GM18907 (cell line): ENCODE data around the gene NF1.
"Not testable (repeated sequence)": the region's sequence is repeated elsewhere in the genome, so short reads cannot be mapped to it uniquely, and the experiment has no call there.

Source experiments
- ATAC-seq: cut with Tn5 transposase; IDR thresholded peaks from one replicate; pipeline ENCODE4 v1.9.1; 2021; ENCODE audit warnings: mild to moderate bottlenecking, moderate library complexity; ENCODE audit not compliant: unreplicated experiment

NF1 gene

DNA sequence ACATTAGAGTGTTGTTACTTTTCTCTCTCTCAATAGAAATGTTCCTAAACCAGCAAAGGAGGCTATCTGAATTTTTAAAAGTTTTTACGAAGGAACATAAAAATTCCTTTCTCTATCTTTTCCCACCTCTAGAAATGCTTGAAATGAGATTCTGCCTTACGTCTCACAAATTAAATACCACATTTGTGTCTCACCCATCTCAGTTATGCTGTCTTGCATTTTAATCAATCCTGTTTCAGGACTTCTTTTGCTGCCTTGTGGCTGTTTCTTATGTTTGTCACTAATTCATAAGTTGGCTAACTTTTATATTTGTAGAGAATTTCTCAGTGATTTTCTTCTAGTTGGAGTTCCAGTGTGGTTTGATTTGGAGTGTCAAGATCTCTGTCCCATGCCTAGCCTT, 198.8 kb downstream of the NF1 start:
- no peak for ATAC-seq

DNA sequence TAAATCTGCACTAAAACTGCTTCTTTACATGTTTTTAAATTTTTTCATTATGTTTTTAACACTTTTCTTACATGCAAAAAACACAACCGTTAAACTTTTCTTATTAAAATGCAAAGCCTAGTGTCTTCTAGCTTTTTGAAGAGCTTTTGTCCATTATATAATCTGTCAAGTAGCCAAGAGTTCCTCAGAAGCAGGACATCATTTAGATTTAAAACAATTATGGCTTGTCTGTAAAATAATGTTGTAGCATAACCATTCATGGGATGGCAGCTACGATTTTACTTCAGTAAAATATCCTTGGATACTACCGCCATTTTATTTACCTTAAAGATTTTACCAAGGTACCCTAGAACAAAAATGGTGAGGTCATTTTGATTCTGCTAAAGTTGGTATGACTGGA, 199.5 kb downstream of the NF1 start:
- no peak for ATAC-seq

DNA sequence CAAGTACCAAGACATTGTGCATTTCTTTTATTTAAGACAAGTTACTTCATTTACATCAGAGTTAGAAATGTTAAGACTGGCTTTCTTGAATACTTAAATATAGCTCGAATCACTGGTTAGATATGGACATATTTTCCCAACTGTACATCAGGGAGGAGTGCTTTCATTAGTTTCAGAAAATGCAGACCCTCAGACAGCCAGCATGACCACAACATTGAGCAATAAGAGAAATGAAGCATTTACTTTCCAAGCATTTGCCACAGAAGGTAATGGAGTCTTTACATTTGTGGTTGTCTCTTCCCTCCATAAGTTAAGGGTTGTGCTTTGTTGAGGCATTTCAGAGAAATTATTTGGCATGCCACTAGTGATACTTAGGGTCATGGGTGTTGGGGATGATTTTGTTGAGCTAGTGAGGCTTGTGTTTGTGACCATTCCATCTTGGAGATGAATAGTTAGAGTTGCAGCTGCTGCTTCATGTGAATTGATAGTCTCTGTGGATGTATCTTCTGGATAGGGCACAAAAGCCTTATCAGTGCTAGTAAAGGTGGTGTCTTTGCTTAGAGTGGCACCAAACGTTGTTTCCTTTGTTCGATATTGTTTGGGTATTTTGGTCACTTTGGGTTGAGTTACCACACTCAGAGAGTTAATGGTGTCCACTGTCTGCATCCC, 200.2 kb downstream of the NF1 start:
- no peak for ATAC-seq

DNA sequence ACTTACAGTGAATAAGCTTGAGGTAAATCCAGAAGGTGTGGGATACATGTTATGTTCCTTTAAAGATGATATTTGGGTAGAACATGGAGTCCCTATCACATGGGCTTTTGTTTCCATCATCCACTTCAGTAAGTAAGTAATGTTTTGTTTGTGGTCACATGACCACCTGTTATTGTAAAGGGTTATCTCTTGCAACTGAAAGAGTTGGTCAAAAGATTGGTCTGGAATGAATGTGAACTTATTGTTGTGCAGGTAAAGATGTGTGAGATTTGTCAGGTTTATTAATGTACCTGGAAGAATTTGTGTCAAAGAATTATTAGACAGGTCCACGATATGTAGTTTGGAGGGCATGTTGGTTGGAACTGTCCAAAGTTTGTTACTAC, 200.7 kb downstream of the NF1 start:
- ATAC-seq = no peak

DNA sequence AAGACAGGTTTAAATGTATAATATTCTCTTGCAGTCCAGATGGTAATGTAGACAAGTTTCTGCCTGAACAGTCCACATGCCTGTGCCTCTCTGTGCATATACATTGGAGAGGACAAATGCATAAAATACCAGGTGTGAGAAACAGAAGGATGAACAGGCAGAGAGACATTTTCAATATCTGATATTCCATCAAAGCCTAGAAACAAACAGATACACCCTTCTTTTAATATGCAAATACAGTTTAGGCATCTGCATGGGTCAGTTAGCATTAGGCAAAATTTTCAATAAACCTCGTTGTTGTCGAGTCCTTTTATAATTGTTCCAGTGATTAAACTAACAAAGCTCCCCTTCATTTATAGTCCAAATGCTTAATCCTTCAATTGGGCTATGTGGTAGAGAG, 201.4 kb downstream of the NF1 start:
- no peak for ATAC-seq

DNA sequence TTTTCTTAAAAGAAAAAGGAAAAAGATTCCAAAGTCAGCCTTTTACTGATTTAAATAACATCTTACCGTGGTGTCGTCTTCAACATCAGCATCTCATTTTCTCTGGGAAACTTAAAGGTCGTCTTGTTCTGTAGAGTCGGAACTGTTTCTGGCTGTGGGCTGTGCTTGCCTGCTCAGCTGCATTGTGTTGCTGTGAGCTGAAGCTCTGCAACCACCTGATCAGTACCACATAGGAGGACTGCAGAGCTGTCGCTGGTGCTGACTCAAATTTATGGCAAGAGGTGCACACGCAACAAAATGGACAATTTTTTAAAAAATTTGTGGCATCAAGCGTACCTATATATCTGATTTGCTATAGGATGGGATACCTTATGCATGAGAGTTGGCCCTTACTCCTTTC, 202.3 kb downstream of the NF1 start, which contains the start of gene OMG:
Gene OMG (minus strand): TSS at position 150 of the 400 bp plus-strand sequence. CDS start 908 bp downstream, outside the sequence.
- no peak for ATAC-seq

DNA sequence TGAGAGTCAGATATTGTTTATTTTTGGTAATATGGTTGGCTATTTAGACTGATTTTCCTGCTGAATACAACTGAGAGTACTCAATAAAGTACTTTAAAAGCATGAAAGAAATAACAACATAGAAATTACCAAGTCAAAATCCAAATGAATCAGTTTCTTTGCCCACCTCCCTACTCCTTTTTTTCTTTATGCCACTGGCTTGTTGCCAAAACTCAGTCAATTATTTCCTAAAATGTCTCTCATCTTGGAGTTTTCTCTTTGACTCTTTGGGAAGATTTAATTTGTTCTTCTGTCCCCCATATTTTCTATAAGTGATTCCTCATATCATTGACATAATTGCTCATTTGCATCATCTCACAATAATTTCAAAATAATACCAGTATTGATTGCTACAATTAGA, 204.8 kb downstream of the NF1 start:
- ATAC-seq = no peak

DNA sequence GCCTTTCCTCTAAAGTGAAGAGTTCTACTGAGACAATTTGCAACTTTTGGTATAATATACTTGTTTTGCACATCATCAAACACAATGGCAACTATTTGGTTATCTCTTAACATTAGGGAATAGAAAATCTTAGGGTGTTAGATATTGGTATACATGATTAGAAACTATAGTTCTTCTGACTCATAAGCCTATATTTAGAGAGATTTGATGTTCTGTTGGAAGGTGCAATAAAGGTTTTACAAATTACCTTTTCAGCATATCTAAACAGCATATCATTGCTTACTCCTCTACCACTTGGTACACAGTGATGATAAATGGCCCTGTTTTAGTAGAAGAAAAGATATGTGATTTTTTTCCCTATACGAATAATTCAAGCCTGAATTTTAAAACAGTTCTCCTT, 212.9 kb downstream of the NF1 start:
- no peak for ATAC-seq

DNA sequence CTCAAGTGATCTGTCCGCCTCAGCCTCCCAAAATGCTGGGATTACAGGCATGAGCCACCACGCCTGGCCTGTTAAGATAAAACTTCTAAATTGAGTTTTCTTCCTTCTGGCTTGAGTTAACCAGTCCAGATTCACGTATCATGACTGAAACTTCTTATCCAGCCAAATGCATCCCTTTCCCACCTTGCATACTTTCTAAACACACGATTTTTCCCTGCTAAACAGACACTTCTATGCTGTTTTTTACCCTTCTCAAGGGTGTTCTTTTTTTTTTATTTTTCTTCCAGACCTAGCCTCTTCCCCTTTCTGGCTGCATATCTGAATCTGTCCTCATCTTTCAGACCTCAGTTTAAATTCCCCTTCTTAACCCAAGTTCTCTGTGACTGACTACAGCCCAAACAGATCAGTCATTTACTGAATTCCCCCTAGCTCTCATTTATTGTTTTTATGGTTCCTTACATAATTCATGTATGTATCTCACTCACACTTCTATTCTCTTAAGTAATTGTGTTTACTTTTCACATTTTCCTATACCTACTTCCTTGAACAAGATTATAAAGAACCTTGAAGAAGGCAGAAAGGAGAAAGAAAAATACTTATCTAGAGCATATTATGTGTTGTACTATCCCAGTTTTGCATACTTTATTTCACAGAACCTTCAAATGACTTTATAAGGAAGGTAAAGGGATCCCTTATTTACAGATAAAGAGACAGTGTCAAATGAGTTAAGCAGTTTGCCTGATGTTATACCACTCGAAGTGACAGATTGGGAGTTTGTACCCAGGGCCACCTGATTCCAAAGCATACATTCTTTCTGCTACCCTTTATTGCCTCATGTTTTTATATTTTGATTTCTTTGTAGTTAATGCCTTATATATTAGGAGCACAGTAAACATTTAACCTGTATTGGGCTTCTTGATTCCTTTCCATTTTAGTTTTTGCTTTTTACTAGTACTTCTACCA, 213.9 kb downstream of the NF1 start:
- no peak for ATAC-seq

DNA sequence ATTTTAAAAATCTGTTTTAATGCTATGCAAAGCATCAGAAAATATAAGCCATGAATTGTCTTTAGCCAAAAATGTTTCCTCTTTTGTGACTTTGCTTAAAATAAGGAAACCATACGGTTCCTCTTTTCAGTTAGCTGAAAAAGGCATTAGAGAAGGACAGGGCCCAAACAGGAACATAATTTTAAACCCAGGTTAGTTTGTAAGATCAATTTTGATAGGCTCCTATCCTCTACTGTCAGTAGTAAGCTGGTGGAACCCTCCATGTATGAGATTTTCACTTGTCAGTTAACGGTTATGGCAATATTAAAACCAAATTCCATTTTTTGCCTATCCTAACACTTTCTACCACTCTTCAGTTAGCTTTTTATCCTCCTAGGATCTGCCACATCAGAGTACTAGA, 214.8 kb downstream of the NF1 start:
- ATAC-seq = no peak

DNA sequence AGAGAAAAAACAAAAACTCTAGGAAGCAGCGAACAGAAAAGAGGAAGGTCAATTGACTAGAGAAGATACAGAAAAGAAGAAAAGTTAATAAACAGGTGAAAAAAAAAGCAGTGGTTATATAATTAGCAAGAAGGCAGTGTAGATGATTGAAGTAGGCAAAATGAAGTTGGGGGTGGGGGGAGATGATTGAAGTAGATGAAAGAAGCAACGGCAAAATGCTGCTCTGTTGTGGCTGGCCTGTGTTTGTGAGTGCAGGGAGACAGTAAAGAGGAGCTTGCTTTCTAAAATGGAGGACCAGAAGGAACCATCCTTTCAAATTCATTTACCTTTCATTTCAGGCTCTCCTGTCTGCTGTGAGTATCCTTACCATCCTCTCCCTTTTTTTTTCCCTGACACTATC, 215.5 kb downstream of the NF1 start:
- ATAC-seq = no peak

DNA sequence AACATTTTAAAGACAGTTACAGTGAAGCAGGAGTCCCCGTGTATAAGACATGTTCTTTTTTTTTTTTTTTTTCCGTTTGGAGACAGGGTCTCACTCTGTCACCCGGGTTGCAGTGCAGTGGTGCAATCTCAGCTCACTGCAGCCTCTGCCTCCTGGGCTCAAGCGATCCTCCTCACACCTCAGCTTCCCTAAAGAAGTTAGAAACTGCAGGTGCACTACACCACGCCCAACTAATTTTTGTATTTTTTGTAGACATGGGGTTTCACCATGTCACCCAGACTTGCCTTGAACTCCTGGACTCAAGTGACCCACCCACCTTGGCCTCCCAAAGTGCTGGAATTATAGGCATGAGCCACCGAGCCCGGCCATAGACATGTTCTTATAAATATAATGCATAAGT, 216.1 kb downstream of the NF1 start:
- no peak for ATAC-seq

DNA sequence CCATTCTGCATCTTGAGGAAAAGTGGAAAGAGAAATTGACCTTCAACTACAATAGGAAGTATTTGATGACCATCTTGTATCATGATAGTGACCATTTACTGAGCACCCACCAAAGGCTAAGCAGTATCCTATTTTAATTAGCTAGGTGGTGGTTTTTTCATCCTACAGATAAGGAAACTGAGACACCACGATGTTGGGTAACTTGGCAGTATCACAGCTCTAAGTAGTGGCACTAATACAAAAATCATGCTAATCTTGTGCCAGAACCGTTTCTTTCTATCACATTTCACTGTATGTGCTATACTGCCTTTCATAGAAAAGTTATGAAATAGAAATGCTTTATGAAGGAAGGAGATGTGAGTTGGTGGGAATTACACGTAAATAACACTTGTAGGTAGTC, 216.7 kb downstream of the NF1 start:
- no peak for ATAC-seq

DNA sequence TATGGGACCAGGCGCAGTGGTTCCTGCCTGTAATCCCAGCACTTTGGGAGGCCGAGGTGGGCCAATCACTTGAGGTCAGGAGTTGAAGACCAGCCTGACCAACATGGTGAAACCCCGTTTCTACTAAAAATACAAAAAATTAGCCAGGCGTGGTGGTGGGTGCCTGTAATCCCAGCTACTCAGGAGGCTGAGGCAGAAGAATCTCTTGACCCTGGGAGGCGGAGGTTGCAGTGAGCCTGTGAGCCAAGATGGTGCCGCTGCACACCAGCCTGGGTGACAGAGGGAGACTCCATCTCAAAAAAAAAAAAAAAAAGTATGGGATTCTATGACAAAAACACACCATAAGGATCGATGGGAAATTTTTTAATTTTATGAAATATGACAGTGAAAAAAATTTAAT, 217.4 kb downstream of the NF1 start:
- ATAC-seq = not testable (repeated sequence)

DNA sequence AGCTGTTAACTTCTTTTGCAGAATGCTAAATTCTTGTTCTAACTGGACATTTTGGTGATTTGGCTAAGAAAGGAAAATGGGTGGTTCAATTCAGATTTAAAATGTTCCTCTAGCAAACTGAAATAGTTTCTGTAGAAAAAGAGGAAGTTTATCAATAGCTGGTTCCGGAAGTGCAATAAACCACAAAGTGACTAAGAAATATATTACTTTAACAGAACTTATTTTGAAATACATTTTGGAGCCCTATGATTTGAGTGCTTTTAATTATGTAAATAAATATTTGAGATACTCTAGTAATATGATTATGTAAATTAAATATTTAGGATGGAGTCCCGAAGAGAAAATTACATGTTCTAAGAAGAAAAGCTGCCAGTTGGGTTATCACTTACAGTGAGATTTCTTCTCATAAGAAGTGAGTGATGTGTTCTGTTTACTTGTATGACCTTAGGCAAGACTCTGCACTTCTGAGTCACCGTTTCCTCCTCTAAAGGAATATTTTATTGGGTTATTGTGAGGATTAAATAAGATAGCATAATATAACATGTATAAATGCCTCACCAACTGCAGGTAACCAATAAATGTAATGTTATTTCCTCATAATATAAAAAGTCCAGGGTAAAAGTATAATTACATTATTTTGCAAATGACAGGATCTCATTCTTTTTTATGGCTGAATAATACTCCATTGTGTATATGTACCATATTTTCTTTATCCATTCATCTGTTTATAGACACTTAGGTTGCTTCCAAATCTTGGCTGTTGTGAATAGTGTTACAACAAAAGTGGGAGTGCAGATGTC, 219.4 kb downstream of the NF1 start, which contains the start of gene EVI2B:
Gene EVI2B (minus strand): TSS at position 73 of the 800 bp plus-strand sequence. CDS start 8,445 bp downstream, outside the sequence.
- peak; percentile 36 for ATAC-seq

DNA sequence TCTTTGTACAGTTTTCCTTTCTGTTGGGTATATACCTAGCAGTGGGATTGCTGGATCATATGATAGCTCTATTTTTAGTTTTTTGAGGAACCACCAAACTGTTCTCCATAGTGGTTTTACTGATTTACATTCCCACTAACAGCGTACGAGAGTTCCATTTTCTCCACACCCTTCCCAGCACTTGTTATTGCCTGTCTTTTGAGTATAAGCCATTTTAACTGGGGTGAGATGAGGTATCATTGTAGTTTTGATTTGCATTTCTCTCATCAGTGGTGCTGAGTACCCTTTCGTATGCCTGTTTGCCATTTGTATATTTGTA, 220.0 kb downstream of the NF1 start:
- no peak for ATAC-seq

DNA sequence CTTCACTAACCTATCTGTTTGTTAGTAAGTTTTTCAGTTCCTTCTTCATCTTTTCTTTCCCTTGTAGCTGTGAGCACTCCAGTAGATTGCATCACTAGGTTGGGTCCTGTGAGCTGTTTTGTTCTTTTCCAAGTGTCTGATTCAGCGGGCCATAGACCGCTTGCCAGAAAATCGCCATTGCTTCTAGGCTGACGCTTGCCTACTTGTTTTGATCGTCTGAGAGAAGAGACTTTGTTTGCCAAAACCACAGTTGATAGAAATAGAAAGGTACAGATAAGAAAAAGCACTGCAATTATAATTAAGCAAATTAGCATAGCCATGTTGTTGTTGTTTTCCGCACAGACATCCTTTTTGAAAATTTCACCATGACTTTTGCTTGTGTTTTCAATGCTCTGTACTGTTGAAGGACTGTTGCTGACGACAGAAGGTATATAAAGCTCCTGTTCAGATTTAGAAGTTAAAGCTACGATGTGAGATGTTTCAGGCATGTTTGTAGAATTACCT, 223.6 kb downstream of the NF1 start:
- ATAC-seq = peak; percentile 41

DNA sequence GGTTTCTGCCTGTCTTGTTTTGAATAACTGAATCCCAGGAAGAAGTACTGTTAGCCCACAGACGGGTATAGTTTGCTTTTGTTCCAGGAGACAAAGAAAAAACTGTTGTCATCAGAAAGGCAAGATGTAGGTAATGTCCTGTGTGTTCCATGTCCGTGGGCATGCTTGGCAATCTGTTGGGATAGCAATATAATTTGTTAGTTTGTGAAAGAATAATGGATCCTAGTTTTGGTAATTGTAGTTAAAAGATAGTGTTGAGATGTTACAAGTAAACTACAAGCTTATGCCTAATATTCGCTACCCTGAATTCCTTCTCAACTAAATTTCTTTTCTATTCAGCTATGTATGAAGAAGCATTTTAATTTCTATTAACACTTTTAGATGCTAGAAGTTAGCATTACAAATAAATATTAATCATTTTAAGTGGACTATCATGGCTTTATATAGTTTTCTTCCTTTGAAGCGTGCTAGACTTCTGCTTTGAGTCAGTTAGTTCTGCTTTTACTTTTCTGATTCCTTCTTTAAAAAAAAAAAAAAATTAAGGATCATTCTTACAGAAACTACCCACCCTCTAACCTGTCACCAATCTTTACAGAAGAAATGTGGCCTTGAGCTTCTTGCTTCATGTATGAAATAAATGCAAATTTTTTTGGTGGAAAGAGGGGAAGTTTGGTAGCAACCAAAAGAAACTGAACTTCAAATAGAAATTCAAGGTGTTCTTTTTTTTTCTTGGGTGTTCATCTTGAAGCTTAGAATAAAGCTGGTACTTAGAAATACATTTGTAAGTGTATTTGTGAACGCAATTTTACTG, 224.3 kb downstream of the NF1 start:
- peak; percentile 31 for ATAC-seq

DNA sequence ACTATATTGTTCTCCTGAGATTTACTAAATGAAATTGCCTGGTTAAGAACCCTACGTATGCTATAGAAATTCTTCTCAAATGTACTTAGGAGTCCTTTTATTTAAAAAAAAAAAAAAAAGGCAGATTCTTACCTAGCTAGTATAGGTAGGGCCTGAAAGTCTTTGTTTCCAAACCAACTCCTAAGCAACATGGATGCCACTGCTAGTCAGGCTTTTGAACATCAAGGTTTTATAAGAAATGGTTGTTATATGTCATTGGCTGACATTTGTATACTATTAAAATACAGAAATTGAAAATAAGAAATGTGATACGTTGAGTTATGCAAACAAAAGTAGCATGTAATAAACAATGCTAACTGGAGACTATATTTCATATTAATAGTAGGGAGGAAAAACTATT, 225.5 kb downstream of the NF1 start:
- ATAC-seq = no peak

DNA sequence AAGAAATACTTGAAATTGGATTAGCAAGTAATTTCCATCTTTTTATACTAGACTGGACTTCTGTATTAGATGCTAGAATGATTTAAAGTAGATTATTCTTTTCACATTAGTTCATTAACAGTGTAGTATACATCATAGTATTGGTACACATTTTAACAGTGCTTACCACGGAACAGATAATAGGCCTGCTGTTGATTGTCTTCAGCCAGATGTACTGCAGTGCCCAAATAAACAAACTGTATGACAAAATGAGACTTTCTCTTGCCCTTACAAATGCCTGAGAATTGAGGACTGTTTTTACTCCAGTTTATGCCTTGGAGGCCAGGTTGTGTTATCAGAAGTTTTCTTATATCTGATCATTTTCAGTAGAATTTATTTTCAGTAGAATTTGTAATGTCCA, 226.0 kb downstream of the NF1 start:
- no peak for ATAC-seq
